Activated effector memory CD4-positive, alpha-beta T cell treated with anti-CD3 and anti-CD28 coated beads, Interleukin-2, amount 50 U/mL, for 16 hours (primary cell): ENCODE measurements around the gene MT1A.

ENCODE experiments used
- DNase-seq: peaks from one replicate; pipeline ENCODE4 v3.0.0-alpha.2; 2020

Gene MT1A

GRCh38 chr16:56681939-56682702 lies 43.7 kb downstream of the MT1A start, which contains the start of gene MT1X:
MT1X (plus strand) TSS chr16:56682470; CDS start chr16:56682541, 71 bp downstream.
- peak; percentile 96 for DNase-seq

- DNase-seq = no peak
Measured at GRCh38 chr16:56682703-56683397, 44.4 kb downstream of the MT1A start.

GRCh38 chr16:56683424-56684172 lies 45.1 kb downstream of the MT1A start:
- no peak for DNase-seq

GRCh38 chr16:56684256-56684925 lies 45.9 kb downstream of the MT1A start:
- DNase-seq = no peak

- DNase-seq = no peak
Measured at GRCh38 chr16:56684926-56685590, 46.6 kb downstream of the MT1A start.

GRCh38 chr16:56686758-56687157 lies 48.3 kb downstream of the MT1A start:
- DNase-seq = no peak

- DNase-seq = no peak
Measured at GRCh38 chr16:56688762-56689161, 50.3 kb downstream of the MT1A start.

GRCh38 chr16:56689171-56689570 lies 50.7 kb downstream of the MT1A start:
- DNase-seq = no peak
